Neuron (in vitro differentiated cells): ENCODE data around the gene PRB2.
"Not testable (repeated sequence)": the region's sequence is repeated elsewhere in the genome, so short reads cannot be mapped to it uniquely, and the experiment has no call there.

ENCODE experiments used
- H2AFZ ChIP-seq: one replicate; pipeline ENCODE4 v1.6.1; 2013; ENCODE audit warnings: low read depth, mild to moderate bottlenecking, inconsistent platforms, low read length, moderate library complexity
- H3K27me3 ChIP-seq: one replicate; pipeline ENCODE4 v1.6.1; 2013; ENCODE audit warnings: low read length; ENCODE audit not compliant: insufficient read depth
- H3K36me3 ChIP-seq: one replicate; pipeline ENCODE4 v1.6.1; 2013; ENCODE audit warnings: low read length; ENCODE audit not compliant: insufficient read depth
- H3K4me1 ChIP-seq: one replicate; pipeline ENCODE4 v1.6.1; 2013; ENCODE audit warnings: low read length; ENCODE audit not compliant: insufficient read depth
- H3K4me3 ChIP-seq: 2 replicates; pipeline ENCODE4 v1.5.1; 2013; ENCODE audit warnings: mild to moderate bottlenecking, low read length, moderate library complexity
- H3K9me3 ChIP-seq: one replicate; pipeline ENCODE4 v1.6.1; 2013; ENCODE audit warnings: low read length

PRB2 gene

DNA sequence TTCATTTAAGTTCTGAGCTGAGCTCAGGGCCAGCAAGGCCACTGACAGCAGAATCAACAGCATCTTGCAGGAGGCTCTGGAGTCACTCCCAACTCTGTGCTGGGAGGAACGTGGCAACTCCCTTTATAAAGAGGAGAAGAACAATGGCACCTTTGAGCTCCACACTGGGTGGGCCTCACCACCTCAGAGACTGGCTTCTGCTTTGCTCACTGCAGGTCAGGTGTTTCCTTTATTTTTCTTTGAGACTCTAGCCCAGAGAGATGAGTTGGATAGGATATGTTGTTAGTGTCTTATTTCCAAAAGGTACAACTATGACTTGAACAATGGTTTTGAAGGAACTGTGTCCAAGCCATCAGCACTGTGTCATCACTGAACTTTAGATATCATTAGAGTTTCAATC is at the start of gene PRB2:
TSS of gene PRB2 (minus strand) at position 101 of the 400 bp plus-strand sequence. CDS start at position 63, 38 bp downstream.
- H2AFZ ChIP-seq, H3K36me3 ChIP-seq, H3K9me3 ChIP-seq, H3K4me3 ChIP-seq, H3K27me3 ChIP-seq, H3K4me1 ChIP-seq: not testable (repeated sequence)

DNA sequence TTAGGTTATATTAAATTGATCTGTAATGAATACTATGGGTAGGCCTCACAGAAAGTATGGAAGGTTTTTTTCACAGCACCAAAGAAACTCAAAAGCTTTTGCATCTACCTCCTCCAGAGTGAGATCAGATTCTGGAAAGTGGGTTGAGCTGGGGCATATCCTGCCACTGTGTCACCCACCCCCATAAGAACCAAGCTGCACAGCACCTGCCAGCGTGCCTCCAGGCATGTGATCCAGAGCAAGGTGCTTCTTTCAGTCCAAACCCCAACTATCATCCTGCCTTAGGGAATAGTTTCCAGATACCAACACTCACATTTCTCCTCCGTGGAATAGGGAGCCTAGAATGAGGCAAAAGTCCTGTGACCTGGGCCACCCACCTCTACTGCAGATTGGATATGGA is 42.6 kb upstream of the PRB2 start:
- H2AFZ ChIP-seq: no peak overlapping the region
- no peaks in the 10 kb centered on the region for H3K9me3 ChIP-seq
- no peaks in the 10 kb centered on the region for H3K36me3 ChIP-seq
- H3K4me3 ChIP-seq: no peak overlapping the region
- H3K4me1 ChIP-seq: no peaks in the 10 kb centered on the region
- no peaks in the 10 kb centered on the region for H3K27me3 ChIP-seq

DNA sequence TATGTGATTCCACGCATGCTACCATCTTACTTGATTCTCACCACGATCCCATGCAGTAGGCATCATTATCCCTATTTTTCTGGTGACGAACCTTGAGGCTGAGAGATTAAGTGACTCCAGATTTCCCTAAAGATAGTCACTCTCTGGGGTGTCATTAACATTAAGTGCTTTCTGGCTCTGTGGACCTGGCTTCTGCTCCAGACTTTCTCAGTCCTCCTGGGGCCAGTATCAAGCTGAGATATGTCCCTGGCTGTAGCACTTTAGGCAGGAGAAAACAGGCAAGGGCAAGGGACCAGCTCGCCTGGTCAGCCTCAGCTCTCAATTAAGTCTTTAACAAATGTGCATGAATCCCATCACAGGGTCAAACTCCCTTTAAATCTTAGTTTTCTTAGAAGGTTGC is 38.3 kb upstream of the PRB2 start:
- no peaks in the 10 kb centered on the region for H3K36me3 ChIP-seq
- H3K4me1 ChIP-seq: no peaks in the 10 kb centered on the region
- peaks cover 3% of the 10 kb centered on the region for H3K27me3 ChIP-seq
- no peaks in the 10 kb centered on the region for H3K9me3 ChIP-seq
- H3K4me3 ChIP-seq: no peak overlapping the region
- no peak overlapping the region for H2AFZ ChIP-seq

DNA sequence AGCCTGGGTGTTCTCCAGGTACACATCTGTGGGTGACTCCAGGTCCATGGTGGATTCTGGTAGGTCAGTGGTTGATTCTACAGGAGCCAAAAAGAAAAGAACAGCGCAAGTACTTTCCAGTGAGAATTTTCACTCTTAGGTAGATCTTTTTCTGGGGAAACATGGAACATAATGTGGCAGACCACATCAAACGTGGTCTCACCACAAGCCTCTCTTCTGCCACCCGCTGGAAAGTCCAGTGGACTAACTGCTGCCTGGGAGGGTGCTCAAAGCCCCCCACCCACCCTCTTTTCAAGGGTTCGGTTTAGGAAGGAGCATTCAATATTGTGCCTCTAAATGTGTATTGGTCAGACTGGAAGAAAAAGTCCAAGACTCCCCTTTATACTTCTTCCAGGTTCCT is 36.1 kb upstream of the PRB2 start:
- Histone ChIP-seq H3K4me1 (no peaks in the 10 kb centered on the region), H3K9me3 (no peaks in the 10 kb centered on the region), H3K36me3 (no peaks in the 10 kb centered on the region), H3K27me3 (peaks cover 3% of the 10 kb centered on the region), H3K4me3 (no peak overlapping the region), H2AFZ (no peak overlapping the region)

DNA sequence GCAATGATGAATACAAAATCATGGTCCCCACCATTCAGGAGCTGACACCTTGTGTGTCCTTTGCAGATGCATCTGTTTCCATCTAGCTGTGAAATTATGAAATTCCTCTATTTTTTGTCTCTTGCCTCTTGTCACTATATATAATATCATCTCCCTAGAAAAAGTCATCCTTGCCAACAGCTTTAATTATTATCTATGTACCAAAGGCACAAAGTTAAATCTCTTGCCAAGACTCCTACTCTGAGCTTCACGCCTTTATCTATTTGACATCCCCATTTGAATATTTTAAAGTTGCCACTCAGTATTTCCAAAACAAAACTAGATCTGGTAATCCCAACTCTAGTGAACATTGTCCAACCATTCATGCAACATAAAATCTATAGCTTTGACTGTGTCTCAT is 32.0 kb upstream of the PRB2 start:
- Histone ChIP-seq H2AFZ (no peak overlapping the region), H3K4me1 (no peaks in the 10 kb centered on the region), H3K4me3 (no peak overlapping the region), H3K9me3 (no peaks in the 10 kb centered on the region), H3K27me3 (peaks cover 3% of the 10 kb centered on the region), H3K36me3 (no peaks in the 10 kb centered on the region)

DNA sequence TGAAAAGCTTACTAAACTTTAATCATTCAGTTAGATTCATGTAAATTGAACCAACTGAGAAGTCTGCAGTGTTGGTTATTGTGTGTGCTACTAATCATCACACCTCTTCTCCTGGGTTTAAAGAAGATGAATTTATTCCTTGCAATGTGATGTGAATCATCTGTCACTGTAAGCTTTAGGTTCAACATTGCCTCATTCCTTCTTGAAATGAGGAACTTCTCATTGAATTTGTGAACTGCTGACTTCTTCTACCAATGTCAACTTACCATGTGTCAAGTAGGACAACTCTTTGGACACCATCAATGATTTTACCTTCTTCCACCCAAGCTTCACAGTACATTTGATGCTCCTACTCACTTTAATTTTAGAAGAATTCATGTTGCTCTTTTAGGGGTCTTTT is 17.4 kb upstream of the PRB2 start:
- Histone ChIP-seq H3K36me3 (no peaks in the 10 kb centered on the region), H3K4me3 (no peak overlapping the region), H3K9me3 (no peaks in the 10 kb centered on the region), H3K4me1 (no peaks in the 10 kb centered on the region), H3K27me3 (no peaks in the 10 kb centered on the region), H2AFZ (no peak overlapping the region)

DNA sequence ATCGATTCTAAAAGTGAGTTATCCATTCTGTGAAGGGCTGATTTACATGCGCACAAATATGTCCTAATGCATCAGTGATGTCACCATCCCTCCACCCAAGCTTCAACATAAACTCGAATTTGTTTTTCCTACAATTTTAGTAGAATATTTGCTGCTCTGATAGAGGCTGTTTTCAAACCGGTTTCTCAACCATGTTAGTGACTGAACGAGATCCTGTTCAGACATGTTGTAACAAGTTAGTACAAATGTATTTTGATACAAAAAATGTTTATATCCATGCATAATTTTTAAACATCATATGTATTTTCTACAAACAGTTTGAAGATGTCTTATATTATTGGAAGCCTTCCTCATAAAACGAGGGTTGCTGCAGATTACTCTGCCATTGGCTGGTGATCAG is 12.7 kb upstream of the PRB2 start:
- no peaks in the 10 kb centered on the region for H3K36me3 ChIP-seq
- H3K4me1 ChIP-seq: no peaks in the 10 kb centered on the region
- H2AFZ ChIP-seq: no peak overlapping the region
- no peaks in the 10 kb centered on the region for H3K9me3 ChIP-seq
- H3K27me3 ChIP-seq: no peaks in the 10 kb centered on the region
- H3K4me3 ChIP-seq: no peak overlapping the region

DNA sequence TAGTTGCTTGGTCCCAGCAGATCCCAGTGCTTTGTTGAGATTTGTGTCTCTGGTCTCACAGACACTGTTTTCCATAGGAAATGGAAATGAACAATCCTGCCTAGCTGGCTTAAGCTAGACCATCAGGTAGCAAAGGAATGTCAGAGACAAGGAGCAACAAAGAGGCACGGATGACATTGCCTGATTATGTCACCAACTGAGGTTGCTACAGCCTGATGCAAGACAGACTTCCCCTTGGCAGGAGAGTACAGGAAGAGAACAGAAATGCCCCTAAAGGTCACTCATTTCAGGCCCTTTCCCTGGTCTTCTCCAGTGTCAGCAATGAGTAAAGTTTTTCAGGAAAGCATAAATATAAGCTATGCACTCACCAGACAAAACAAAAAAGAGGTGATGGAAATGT is 2.0 kb upstream of the PRB2 start:
- no peaks in the 10 kb centered on the region for H3K4me1 ChIP-seq
- no peaks in the 10 kb centered on the region for H3K9me3 ChIP-seq
- H2AFZ ChIP-seq: no peak overlapping the region
- no peaks in the 10 kb centered on the region for H3K36me3 ChIP-seq
- no peak overlapping the region for H3K4me3 ChIP-seq
- H3K27me3 ChIP-seq: no peaks in the 10 kb centered on the region

DNA sequence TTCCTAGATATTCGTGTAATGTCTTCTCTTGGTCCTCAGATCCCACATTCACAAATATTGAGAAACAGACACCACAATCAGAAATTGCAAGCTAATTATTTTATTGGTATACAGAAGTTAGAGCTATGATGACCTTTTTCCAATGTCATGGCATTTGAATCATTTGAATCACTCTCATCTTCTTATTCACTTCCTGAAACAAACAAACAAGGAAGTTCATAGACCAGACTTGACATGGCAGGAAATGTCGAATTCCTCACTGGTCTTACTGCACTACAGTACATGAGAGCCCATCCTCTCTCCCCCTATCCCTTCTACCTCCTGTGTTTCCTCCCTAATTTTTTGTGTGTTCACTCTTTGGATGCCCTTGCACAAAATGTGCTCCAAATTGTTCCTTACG is 3.9 kb downstream of the PRB2 start:
- not testable (repeated sequence) for H3K4me1 ChIP-seq, H3K9me3 ChIP-seq, H2AFZ ChIP-seq, H3K4me3 ChIP-seq, H3K36me3 ChIP-seq, H3K27me3 ChIP-seq

DNA sequence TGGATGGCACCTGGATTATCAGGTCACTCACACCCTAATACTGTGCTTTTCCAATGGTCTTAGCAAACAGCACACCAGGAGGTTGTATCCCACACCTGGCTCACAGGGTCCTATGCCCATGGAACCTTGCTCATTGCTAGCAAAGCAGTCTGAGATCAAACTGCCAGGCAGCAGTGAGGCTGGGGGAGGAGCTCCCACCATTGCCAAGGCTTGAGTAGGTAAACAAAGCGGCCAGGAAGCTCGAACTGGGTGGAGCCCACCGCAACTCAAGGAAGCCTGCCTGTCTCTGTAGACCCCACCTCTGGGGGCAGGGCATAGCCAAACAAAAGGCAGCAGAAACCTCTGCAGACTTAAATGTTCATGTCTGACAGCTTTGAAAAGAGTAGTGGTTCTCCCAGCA is 17.9 kb downstream of the PRB2 start:
- not testable (repeated sequence) for H3K4me1 ChIP-seq, H3K27me3 ChIP-seq, H3K4me3 ChIP-seq, H3K36me3 ChIP-seq, H2AFZ ChIP-seq, H3K9me3 ChIP-seq

DNA sequence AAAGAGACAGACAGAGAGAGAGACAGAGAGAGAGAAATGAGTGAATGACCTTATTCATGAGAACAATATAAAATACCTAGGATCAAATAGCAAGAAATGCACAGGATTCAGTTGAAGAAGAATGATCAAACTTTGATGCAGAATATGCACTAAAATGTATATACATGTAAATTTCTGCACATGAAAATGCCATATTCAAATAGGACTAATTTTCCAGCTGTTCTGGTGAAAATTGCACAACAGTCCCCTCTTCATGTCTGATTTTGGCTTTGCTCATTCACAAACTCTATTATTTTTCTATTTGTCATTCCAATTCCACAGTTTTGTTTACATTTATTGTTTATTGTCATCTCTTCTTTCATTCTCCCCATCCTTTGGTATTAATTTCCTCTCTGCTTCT is 34.2 kb downstream of the PRB2 start:
- H3K4me3 ChIP-seq: no peak overlapping the region
- H3K4me1 ChIP-seq: no peaks in the 10 kb centered on the region
- no peaks in the 10 kb centered on the region for H3K9me3 ChIP-seq
- H2AFZ ChIP-seq: no peak overlapping the region
- H3K36me3 ChIP-seq: no peaks in the 10 kb centered on the region
- no peaks in the 10 kb centered on the region for H3K27me3 ChIP-seq

DNA sequence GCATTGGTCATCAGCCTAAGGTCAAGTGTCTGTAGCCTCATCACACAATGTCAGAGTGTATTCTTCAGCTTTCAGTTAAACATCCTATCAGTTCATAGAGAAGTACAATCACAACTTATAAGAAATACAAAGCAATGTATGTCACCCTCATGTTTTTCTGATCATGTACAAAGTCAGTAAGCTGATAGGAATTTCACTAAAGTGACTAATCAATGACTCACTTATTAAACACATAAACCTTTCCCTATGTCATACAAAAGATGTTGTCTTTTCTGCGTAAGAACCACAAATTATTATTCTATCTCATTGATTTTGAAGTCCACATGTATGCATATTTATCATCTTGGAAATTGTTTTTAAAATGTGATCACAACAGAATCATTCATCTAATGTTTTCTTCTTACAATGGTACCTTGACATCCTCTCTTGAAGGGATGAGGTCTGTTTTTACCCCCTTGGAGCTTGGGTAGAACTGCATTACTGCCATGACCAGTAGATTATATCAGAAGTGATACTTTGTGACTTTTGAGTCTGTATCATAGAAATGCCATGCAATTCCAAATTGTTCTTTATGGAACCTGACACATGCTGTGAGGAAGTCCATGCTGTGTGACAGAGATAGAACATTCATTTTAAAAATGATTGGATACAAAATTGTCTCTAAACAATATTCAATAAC is 35.0 kb downstream of the PRB2 start:
- H3K4me3 ChIP-seq, H3K27me3 ChIP-seq, H3K9me3 ChIP-seq: not testable (repeated sequence)

DNA sequence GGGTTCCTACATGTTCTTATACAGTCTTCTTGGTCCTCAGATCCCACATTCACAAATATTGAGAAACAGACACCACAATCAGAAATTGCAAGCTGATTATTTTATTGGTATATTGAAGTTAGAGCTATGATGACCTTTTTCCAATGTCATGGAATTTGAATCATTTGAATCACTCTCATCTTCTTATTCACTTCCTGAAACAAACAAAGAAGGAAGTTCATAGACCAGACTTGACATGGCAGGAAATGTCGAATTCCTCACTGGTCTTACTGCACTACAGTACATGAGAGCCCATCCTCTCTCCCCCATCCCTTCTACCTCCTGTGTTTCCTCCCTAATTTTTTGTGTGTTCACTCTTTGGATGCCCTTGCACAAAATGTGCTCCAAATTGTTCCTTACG is 43.6 kb downstream of the PRB2 start:
- H3K4me1 ChIP-seq, H3K9me3 ChIP-seq, H2AFZ ChIP-seq, H3K36me3 ChIP-seq, H3K4me3 ChIP-seq, H3K27me3 ChIP-seq: not testable (repeated sequence)

More for the DNA sequence above, 35.0 kb downstream of the PRB2 start:
- not testable (repeated sequence) for H2AFZ ChIP-seq, H3K36me3 ChIP-seq, H3K4me1 ChIP-seq

DNA sequence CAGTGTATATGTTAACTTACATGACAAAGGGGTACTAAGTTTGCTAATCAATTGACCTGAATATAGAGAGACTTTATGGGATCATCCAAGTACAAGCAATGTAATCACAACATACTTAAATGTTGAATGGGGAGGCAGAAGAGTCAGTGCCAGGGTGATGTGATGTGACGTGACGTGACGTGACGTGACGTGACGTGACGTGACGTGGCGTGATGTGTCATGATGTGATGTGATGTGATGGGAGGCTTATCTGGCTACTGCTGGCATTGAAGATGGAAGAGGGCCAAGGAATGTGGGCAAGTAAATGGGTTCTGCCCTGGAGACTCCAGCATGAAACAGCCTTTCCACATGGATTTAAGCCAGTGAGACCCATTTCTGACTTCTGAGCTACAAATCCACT is 46.9 kb downstream of the PRB2 start:
- H3K27me3 ChIP-seq: no peaks in the 10 kb centered on the region
- H3K4me1 ChIP-seq: no peaks in the 10 kb centered on the region
- H3K4me3 ChIP-seq: no peak overlapping the region
- no peaks in the 10 kb centered on the region for H3K9me3 ChIP-seq
- H2AFZ ChIP-seq: no peak overlapping the region
- no peaks in the 10 kb centered on the region for H3K36me3 ChIP-seq
